Kidney glomerular epithelial cell (primary cell): ENCODE data around the gene TMUB1.

Source experiments
- DNase-seq: peaks from one replicate; lab custom pipeline; 2025; lab: John Stamatoyannopoulos, UW

The TMUB1 gene

GRCh38 chr7:151101621-151102396 lies 18.5 kb upstream of the TMUB1 start:
- DNase-seq, result no peak

GRCh38 chr7:151100921-151101320 lies 17.6 kb upstream of the TMUB1 start:
- no peak for DNase-seq

GRCh38 chr7:151099486-151100211 lies 16.4 kb upstream of the TMUB1 start:
- no peak for DNase-seq

GRCh38 chr7:151095828-151096475 lies 12.7 kb upstream of the TMUB1 start:
- no peak for DNase-seq

DNA sequence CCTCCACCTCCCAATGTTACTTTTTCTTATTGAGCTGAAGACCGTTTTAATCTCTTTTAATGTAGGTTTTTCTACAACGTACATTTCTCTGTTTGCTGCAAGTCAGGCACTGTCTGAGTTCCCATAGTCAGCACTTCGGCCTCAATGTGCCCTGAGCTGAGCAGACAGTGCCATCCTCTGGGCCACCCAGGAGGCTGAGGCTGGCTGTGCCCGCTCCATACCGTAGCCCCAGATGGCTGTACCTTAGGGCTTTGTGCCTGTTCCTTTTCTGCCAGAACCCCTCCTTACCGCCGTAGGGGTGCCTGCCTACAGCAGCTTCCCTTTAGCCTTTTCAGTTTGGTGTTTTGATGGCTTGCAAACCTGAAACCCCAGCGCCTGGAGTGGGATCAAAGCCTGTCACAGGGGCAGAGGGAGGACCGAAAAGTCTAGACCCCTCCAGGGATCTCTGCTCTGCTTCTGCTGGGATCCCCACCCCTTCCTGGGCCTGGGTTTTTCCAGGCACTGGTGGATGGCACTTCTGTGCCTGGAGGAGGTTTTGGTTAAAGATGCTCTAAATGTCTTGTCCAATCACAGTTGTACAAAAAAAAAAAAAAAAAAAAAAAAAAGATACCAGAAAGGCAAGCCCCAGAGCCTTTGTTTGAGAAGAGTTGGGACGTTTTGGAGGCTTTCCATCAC lies 12.0 kb upstream of the TMUB1 start:
- DNase-seq, result no peak

- no peak for DNase-seq
Observed at GRCh38 chr7:151094675-151095074, 11.4 kb upstream of the TMUB1 start.

DNA sequence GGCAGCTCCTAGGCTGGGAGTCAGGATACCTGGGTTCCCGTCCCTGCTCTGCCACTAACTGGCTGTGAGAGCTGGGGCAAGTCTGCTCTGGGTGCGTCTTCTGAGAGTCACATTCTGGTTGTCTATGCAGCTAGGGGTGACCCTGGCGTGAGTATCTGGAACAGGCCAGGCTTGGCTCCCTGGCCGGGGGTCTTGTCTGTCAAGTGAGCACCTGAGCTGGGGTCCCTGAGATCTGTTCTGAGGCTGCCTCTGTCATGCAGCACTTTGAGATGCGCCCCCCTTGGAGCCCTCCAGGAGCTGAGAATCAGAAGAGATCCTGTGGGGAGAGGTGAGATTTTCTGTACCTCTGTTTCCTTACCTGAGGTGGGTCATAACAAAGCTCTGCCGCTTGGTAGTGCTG lies 10.5 kb upstream of the TMUB1 start:
- DNase-seq, result no peak

GRCh38 chr7:151091988-151092387 lies 8.7 kb upstream of the TMUB1 start:
- no peak for DNase-seq

DNA sequence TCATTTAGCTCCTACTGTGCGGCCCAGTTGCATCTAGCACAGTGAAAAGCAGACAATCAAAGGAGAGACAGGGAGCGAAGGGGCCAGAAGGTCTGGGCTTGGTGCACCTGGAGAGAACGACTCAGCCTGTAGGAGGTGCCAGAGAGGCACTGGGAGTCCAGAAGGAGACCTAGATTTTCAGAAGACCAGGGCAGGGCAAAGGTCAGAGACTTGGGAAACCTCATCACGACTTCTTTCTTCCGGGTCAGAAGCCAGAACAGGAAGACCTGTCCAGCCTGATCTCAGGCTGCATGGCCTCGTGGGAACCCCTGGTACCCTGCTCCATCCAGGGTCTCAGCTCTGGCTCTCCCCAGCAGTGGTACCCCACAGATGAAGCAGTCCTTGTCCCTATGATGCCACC lies 8.1 kb upstream of the TMUB1 start:
- no peak for DNase-seq

DNA sequence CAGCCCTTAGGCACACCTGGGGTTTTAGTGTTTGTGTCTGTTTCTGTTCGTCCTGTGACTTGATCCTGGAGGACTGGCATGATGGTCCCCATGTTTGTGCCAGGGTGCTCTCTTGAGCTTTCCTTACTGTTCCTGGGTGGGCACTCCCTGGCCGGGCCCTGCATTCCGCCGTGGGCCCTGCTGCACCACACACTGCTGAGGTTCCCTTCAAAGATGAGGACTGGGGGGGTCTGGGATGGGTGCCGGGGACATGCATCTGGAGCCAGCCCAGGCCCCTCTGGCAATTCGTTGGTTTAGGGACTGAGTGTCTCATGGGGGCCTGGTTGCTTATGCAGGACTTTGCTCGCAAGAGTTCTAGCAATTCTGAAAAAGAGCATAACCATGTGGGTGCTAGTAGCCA lies 7.7 kb upstream of the TMUB1 start:
- DNase-seq, result no peak

DNA sequence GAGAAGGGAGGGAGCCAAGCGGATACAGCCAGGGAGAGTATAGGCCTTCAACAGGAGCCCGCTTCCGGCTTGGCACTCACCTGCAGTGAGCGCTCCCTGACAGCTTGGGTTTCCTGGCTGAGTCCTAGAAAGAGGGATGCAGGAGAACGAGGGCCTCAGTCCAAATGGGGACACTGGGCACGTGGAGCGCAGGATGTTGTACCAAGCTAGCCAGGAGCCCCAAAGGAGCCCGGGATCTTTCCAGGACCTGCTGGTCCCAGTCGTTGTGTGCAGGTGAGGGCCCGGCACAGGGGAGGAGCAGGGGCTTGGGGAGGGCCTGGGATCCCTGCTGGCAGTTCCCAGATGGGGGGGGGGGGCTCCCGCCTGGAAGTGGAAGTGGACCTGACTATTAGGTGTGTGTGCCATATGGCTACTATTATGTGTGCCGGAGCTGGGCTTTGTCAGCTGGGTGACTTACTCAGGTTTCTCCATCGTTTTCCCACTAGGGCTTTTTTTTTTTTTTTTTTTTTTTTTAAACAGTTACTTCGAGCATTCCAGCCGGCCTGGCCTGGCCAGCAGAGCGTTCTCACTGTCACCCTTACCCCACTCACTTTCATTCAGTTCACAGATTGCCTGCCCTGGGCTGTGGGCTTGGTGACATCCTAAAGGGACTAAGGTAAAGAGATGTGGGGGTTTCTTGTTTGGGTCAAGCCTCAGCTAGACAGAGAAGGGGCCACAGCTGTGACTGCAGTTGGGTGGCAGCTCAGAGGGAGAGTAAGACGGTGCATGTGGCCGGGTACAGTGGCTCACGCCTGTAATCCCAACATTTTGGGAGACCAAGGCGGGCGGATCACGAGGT lies 6.8 kb upstream of the TMUB1 start:
- DNase-seq, result no peak

- peak; percentile 29 for DNase-seq
Observed at GRCh38 chr7:151088856-151089699, 5.8 kb upstream of the TMUB1 start.

DNA sequence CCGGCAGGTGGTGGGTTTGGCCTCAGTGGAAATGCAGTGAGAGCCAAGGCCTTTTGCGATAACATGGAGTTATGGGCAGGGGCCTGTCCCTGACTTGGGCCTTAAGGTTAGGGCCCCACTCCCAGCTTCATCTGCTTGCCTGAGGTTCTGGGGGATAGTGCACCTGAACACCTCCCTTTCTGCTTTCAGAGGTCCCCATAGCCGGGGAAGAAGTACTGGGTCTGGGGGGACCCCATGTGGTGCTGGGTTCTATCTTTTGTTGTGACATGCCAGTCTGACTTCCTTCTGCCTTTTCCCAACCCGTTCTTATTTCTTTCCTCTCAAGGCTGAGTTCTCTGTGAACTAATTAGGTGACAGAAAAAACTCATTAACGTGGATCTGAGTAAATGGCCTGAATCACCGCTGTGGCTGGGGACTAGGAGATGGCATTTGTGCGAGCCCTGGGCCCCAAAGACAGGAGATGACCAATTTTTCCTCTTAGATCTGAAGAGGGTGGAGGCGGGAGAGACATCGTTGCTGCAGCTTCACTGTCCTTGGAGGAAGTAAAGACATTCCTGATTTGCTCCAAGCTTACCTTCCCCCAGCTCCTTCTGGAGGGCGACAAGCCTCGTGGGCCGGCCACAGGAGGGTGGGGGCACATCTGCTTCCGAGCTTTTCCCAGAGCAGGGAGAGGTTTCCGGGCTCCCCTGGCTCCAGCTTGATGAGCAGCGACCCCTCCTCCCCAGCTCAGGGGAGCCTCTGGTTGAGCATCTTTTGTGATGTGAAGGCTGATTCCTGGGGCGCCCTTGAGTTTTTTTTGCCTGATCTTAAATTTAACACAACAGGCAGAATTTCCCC lies 4.9 kb upstream of the TMUB1 start:
- no peak for DNase-seq

GRCh38 chr7:151087245-151088018 lies 4.1 kb upstream of the TMUB1 start:
- peak; percentile 25 for DNase-seq

DNA sequence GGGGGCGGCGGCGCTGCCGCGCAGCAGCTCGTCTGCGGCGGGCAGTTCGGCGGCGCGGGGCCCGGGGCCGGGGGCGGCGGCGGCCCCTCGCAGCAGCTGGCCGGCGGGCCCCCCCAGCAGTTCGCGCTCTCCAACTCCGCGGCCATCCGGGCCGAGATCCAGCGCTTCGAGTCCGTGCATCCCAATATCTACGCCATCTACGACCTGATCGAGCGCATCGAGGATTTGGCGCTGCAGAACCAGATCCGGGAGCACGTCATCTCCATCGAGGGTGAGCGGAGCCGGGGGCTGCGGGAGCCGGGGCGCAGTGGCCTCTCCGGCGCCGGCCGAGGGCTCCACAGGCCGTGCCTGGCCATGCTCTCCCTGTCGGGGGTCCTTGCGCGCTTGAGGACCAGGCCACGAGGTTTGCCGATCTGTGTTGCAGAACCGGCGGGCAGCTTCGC lies 3.5 kb upstream of the TMUB1 start:
- no peak for DNase-seq

GRCh38 chr7:151085691-151086620 lies 2.7 kb upstream of the TMUB1 start, which contains the start of gene AGAP3:
Gene AGAP3, plus strand, starts transcription at chr7:151086475. Its CDS starts 267 bp downstream, at chr7:151086742.
- peak; percentile 52 for DNase-seq

DNA sequence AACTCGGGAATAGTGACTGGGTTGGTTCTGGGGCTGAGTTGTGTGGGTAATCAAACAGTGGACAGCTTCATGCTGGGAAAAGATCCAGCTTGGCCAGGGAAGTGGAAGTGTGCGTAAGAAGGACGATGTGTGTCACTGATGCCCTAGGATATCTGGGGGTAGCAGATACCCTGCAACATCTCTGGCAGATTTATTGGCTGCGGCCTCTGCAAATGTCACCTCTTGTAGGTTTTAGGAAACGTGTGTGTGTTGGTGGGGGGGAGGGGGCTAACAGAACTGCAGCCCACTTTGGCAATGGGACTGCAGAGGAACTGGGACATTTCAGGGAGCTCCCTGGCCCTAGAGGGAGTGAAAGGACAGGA lies 2.0 kb upstream of the TMUB1 start:
- no peak for DNase-seq

DNA sequence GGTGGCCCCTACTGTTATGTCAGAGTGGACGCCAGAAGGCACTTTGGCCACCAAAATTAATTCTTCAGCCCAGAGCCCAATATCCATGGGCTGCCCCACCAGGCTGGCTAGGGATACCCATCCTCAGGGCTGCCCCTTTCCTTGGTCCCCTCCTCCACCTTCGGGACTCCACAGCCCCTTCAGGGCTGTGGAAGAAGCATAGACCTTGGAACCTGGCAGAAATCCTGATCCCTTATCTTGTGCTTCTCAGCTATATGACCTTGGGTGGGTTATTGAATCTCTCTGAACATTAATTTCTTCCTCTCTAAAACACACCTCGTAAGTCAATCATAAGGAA lies 499 bp upstream of the TMUB1 start:
- no peak for DNase-seq
